ENCODE data around the gene STRIP1.
A peak's percentile ranks its signal among the peaks of the same experiment; 100 is the strongest.

STRIP1 gene

DNA sequence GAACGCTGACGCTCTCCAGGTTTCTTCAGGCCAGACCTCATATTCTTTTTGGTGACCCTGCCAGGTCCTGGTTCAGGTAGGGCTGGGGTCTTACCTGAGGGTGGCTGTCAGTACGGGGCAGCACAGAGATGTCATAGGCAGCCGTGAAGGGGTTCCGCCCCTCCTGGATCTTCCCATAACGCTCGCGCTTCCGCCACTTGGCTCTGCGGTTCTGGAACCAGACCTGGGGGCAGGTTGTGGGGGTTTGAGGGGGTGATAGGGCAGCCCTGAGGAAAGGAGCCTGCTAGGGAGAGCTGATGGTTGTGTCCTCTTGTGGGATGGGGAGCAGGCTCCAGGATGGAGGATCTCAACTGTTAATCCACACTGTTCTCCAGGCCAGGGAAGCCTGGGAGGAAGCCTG, 26.9 kb downstream of the STRIP1 start (continued):
- TF ChIP-seq ZNF70 (CRISPR knock-in tag; IDR thresholded peaks at IDR 0.05) (no peak), OSR1 (CRISPR knock-in tag; IDR thresholded peaks at IDR 0.05) (no peak), ESRRG (CRISPR knock-in tag; IDR thresholded peaks at IDR 0.05) (no peak), BACH2 (CRISPR knock-in tag; IDR thresholded peaks at IDR 0.05; ENCODE audit: borderline replicate concordance) (no peak), ZNF8 (CRISPR knock-in tag; IDR thresholded peaks at IDR 0.05) (no peak), TOX (CRISPR knock-in tag; IDR thresholded peaks at IDR 0.05; ENCODE audit: borderline replicate concordance) (no peak), ISL1 (CRISPR knock-in tag; IDR thresholded peaks at IDR 0.05) (no peak), ARNTL (CRISPR knock-in tag; IDR thresholded peaks at IDR 0.05; ENCODE audit: borderline replicate concordance, low read depth) (no peak)

DNA sequence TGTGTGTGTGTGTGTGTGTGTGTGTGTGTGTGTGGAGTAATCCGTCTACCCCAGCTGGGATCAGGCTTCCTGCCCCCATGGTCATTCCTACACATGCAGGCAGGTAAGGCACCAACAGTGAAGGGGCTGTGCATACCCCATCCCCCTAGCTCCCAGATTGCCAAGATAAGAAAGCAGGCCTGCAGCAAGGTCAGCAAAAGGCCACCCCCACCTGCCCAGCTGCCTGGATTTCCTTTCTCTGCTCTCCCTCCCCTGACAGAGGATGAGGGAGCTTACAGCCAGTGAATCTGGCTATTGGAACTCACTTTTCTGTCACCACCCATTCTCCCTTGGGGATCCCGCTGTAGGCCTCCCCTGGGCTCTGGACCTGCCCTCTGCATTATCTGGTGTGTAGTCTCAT, 28.2 kb downstream of the STRIP1 start:
- TF ChIP-seq, protein P1, sequence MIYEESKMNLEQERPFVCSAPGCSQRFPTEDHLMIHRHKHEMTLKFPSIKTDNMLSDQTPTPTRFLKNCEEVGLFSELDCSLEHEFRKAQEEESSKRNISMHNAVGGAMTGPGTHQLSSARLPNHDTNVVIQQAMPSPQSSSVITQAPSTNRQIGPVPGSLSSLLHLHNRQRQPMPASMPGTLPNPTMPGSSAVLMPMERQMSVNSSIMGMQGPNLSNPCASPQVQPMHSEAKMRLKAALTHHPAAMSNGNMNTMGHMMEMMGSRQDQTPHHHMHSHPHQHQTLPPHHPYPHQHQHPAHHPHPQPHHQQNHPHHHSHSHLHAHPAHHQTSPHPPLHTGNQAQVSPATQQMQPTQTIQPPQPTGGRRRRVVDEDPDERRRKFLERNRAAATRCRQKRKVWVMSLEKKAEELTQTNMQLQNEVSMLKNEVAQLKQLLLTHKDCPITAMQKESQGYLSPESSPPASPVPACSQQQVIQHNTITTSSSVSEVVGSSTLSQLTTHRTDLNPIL (CRISPR knock-in tag; IDR thresholded peaks at IDR 0.05; ENCODE audit: low read depth), result no peak
- TF ChIP-seq, protein P2, sequence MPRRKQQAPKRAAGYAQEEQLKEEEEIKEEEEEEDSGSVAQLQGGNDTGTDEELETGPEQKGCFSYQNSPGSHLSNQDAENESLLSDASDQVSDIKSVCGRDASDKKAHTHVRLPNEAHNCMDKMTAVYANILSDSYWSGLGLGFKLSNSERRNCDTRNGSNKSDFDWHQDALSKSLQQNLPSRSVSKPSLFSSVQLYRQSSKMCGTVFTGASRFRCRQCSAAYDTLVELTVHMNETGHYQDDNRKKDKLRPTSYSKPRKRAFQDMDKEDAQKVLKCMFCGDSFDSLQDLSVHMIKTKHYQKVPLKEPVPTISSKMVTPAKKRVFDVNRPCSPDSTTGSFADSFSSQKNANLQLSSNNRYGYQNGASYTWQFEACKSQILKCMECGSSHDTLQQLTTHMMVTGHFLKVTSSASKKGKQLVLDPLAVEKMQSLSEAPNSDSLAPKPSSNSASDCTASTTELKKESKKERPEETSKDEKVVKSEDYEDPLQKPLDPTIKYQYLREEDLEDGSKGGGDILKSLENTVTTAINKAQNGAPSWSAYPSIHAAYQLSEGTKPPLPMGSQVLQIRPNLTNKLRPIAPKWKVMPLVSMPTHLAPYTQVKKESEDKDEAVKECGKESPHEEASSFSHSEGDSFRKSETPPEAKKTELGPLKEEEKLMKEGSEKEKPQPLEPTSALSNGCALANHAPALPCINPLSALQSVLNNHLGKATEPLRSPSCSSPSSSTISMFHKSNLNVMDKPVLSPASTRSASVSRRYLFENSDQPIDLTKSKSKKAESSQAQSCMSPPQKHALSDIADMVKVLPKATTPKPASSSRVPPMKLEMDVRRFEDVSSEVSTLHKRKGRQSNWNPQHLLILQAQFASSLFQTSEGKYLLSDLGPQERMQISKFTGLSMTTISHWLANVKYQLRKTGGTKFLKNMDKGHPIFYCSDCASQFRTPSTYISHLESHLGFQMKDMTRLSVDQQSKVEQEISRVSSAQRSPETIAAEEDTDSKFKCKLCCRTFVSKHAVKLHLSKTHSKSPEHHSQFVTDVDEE (CRISPR knock-in tag; IDR thresholded peaks at IDR 0.05), result peak; percentile 83; the same call in 1 of the 2 replicates
- TF ChIP-seq ZNF565 (CRISPR knock-in tag; conservative IDR thresholded peaks at IDR 0.05; ENCODE audit: low read depth), result 0 out of 2 replicates have a peak, but pooled peaks have one; percentile 27
- TF ChIP-seq TCF4 (CRISPR knock-in tag; IDR thresholded peaks at IDR 0.05; ENCODE audit: borderline replicate concordance), result peak; percentile 70; the same call in 1 of the 2 replicates
- TF ChIP-seq, protein P3, sequence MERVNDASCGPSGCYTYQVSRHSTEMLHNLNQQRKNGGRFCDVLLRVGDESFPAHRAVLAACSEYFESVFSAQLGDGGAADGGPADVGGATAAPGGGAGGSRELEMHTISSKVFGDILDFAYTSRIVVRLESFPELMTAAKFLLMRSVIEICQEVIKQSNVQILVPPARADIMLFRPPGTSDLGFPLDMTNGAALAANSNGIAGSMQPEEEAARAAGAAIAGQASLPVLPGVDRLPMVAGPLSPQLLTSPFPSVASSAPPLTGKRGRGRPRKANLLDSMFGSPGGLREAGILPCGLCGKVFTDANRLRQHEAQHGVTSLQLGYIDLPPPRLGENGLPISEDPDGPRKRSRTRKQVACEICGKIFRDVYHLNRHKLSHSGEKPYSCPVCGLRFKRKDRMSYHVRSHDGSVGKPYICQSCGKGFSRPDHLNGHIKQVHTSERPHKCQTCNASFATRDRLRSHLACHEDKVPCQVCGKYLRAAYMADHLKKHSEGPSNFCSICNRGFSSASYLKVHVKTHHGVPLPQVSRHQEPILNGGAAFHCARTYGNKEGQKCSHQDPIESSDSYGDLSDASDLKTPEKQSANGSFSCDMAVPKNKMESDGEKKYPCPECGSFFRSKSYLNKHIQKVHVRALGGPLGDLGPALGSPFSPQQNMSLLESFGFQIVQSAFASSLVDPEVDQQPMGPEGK (CRISPR knock-in tag; IDR thresholded peaks at IDR 0.05; ENCODE audit: borderline replicate concordance), result no peak
- TF ChIP-seq PPARA (CRISPR knock-in tag; IDR thresholded peaks at IDR 0.05; ENCODE audit: borderline replicate concordance), result peak; percentile 49; the same call in 1 of the 2 replicates
- peak; percentile 61; the same call in 1 of the 2 replicates for TF ChIP-seq SNAI2 (CRISPR knock-in tag; IDR thresholded peaks at IDR 0.05)
- 0 out of 2 replicates have a peak, but pooled peaks have one; percentile 17 for TF ChIP-seq GLIS3 (CRISPR knock-in tag; IDR thresholded peaks at IDR 0.05)
- TF ChIP-seq ISL1 (CRISPR knock-in tag; IDR thresholded peaks at IDR 0.05), result no peak
- ATAC-seq, result no peak

DNA sequence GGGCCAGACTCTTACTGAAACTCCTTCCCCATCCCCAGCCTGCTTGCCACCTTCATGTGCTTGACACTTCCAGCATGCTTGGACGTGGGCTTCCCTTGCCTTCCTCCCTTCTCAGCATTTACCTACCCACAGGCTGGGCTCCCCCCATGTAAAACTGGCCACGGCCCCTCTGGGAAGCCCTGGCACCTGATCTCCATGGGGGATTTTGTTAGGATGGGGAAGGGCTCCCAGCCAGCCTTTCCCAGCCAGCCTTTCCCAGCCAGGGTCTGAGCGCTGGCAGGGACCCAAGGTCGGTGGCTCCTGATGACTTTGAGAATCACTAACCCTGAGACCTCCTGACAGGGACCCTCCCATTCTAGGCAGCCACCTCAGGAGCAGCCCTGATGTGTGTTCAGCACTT, 29.4 kb downstream of the STRIP1 start:
- no peak for TF ChIP-seq TOX (CRISPR knock-in tag; IDR thresholded peaks at IDR 0.05; ENCODE audit: borderline replicate concordance)
- no peak for TF ChIP-seq ZNF70 (CRISPR knock-in tag; IDR thresholded peaks at IDR 0.05)
- TF ChIP-seq BACH2 (CRISPR knock-in tag; IDR thresholded peaks at IDR 0.05; ENCODE audit: borderline replicate concordance), result no peak
- no peak for TF ChIP-seq PPARA (CRISPR knock-in tag; IDR thresholded peaks at IDR 0.05; ENCODE audit: borderline replicate concordance)
- no peak for TF ChIP-seq OSR1 (CRISPR knock-in tag; IDR thresholded peaks at IDR 0.05)
- no peak for TF ChIP-seq ZFP30 (CRISPR knock-in tag; IDR thresholded peaks at IDR 0.05)
- TF ChIP-seq SNAI2 (CRISPR knock-in tag; IDR thresholded peaks at IDR 0.05), result no peak
- no peak for TF ChIP-seq ZNF565 (CRISPR knock-in tag; conservative IDR thresholded peaks at IDR 0.05; ENCODE audit: low read depth)
- TF ChIP-seq, protein P4, sequence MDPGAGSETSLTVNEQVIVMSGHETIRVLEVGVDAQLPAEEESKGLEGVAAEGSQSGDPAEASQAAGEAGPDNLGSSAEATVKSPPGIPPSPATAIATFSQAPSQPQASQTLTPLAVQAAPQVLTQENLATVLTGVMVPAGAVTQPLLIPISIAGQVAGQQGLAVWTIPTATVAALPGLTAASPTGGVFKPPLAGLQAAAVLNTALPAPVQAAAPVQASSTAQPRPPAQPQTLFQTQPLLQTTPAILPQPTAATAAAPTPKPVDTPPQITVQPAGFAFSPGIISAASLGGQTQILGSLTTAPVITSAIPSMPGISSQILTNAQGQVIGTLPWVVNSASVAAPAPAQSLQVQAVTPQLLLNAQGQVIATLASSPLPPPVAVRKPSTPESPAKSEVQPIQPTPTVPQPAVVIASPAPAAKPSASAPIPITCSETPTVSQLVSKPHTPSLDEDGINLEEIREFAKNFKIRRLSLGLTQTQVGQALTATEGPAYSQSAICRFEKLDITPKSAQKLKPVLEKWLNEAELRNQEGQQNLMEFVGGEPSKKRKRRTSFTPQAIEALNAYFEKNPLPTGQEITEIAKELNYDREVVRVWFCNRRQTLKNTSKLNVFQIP (CRISPR knock-in tag; IDR thresholded peaks at IDR 0.05; ENCODE audit: borderline replicate concordance, low read depth), result no peak
- TF ChIP-seq ZNF8 (CRISPR knock-in tag; IDR thresholded peaks at IDR 0.05), result no peak
- TF ChIP-seq, protein P5, sequence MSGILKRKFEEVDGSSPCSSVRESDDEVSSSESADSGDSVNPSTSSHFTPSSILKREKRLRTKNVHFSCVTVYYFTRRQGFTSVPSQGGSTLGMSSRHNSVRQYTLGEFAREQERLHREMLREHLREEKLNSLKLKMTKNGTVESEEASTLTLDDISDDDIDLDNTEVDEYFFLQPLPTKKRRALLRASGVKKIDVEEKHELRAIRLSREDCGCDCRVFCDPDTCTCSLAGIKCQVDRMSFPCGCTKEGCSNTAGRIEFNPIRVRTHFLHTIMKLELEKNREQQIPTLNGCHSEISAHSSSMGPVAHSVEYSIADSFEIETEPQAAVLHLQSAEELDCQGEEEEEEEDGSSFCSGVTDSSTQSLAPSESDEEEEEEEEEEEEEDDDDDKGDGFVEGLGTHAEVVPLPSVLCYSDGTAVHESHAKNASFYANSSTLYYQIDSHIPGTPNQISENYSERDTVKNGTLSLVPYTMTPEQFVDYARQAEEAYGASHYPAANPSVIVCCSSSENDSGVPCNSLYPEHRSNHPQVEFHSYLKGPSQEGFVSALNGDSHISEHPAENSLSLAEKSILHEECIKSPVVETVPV (CRISPR knock-in tag; IDR thresholded peaks at IDR 0.05), result no peak
- no peak for TF ChIP-seq ARNTL (CRISPR knock-in tag; IDR thresholded peaks at IDR 0.05; ENCODE audit: borderline replicate concordance, low read depth)
- no peak for TF ChIP-seq ZC3H10 (CRISPR knock-in tag; IDR thresholded peaks at IDR 0.05)

More for the DNA sequence above, 29.4 kb downstream of the STRIP1 start:
- ATAC-seq, result no peak
